HG02938 (cell line): ENCODE results near the gene NUDT14.

ENCODE experiments used
- ATAC-seq: cut with Tn5 transposase; IDR thresholded peaks from one replicate; pipeline ENCODE4 v1.9.1; 2021; ENCODE audit warnings: mild to moderate bottlenecking, moderate library complexity; ENCODE audit not compliant: unreplicated experiment

NUDT14 gene

DNA sequence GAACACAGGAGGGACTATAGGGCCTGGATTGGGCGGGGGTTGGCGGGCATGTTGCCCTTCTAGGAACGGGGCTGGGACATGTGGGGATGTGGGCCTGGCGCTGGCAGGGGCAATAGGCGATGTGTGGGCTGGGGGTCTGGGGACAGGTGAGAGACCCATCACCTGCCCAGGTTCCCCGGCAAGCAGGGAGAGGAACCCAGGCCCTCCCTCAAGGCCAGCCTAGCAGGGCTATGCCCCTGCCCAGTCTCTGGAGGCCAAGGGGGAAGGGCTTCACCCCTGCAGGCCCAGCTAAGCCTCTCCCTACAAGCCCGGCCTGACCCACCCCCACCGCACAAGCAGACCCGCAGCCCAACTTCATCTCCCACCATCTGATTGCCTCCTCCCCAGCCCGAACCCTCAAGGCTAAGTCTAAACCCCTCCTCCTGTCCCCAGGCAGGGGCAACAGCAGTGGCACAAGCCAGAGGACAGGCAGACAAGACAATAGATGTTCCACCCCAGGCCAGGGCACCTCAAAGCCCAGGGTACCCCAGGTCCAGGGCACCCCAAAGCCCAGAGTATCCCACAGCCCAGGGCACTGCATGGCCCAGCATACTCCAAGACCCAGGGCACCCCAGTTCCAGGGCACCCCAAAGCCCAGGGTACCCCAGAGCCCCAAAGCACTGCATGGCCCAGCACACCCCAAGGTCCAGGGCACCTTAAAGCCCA lies 19.0 kb downstream of the NUDT14 start:
- ATAC-seq = no peak

DNA sequence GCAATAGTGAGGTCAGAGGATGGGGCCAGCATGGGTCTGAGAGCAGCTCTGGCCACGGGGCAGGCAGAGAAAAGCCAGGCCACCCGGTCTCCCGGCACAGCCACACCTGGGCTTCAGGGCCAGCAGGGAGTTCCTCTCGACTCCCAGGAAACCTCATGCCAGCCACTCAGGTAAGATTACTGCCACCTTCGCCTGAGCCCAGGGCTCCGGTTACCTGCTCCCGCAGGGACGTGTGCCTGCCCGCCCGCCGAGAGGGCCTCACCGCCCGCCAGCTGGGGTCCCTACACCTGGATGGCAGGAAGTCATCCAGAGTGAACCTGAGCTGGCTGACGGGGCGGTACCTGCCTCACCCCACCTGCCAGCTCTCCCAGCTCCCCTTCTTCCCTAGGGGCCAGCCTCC lies 19.8 kb downstream of the NUDT14 start:
- ATAC-seq = no peak

DNA sequence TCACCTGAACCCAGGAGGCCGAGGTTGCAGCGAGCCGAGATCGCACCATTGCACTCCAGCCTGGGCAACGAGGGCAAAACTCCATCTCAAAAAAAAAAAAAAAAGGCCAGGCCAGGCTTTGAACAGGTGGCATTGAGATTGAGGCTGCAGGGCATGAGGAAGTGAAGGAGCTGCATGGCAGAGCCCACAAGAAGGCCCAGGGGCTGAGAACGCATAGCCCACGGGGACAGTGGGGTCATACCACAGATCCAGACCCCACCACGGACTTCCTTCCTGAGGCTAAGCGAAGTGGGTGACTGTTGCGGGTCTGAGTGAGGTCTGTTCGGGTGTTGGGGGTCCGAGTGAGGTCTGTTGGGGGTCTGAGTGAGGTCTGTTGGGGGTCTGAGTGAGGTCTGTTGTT lies 20.3 kb downstream of the NUDT14 start:
- ATAC-seq = no peak

DNA sequence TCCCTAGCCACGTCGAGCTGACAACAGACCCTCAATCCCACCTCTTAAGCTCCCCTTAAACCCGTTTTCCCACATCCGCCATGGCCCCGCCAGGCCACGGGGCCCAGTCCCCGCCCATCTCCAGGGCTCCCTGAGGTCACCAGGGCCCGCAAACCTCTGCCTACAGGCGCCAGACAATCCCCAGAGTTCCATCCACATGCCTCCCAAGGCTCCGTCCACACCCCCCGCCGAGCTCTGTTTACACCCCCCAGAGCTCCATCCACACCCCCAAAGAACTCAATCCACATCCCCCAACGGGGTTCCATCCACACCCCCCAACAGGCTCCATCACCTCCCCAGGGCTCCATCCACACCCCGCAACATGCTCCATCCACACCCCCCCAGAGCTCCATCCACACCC lies 21.8 kb downstream of the NUDT14 start:
- no peak for ATAC-seq

DNA sequence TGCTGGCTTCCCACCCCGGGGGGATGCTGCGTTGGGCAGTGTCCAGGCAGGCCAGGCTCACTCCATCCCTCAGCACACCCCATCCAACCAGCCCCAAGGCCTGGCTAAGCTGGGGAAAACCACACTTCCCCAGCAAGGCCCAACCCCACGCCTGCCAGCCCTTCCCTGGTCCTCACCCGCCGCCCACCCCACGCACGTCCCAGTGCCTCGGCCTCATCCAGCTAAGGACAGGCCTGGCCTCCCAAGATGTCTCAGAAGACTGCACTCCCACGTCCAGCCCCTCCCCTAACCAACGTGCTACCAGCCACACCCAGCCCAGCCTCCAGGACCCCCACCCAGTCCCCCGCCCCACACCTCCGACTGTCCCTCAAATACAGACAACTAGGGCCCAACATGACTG lies 22.3 kb downstream of the NUDT14 start:
- no peak for ATAC-seq

DNA sequence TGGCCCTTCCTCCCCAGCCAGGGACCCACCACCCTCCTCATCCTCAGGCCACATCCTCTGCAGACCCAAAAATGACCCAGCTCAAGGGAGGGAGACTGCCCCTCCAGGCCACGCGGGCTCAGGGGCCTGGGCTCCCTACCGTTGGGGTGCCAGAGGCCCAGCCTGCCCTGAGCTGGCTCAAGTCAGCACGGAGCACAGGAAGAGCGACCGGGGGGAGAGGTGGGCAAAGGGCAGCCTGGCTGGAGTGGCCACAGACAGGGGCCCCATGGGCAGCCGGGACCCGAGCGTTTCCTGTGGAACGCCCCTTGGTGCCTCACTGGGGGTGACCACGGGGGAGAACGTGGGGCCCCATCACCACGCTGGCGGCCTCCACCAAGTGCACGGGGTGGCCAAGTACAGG lies 23.2 kb downstream of the NUDT14 start:
- no peak for ATAC-seq

DNA sequence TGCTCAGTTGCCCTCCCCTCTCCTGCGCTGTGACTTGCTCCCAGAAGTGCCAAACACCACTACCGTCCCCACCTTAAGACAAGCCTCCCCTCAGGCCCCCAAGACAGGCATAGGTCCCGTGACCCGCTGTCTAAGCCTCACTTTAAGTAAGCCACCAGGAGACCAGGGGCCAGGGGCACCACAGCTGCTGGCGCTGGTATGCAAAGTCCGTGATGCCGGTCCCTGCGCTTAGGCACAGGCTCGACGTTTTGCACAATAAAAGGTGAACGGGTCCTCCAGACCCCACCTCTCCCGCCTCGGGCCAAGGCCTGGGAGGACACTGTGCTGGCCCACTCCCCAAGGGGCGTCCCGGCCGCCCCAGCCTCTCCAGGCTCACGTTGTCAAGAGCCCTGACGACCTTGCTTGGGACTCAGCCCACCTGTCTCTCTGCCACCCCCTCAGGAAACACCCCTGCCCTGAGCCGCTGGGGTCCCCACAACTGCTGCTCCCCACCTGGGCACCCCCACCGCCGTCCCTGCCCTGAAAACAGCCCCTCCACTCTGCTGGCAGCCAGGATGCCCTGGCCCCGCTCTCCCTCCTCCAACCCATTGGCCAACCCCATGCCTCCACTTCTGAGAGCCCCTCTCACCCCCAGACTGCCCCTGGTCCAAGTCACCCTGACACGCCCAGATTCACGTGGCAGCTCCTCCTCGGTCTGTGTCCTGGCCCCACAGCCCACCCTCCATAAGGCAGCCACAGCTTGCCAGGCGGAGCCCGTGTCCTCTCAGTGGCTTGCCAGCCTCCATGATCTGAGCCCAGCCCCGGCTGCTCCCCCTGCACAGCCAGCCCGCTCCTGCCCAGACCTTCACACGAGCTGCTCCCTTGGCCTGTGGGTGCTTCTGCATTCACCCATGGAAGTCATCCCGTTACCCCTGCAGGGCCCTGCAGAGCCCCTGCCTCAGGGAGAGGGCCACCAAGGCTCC lies 24.4 kb downstream of the NUDT14 start:
- no peak for ATAC-seq

DNA sequence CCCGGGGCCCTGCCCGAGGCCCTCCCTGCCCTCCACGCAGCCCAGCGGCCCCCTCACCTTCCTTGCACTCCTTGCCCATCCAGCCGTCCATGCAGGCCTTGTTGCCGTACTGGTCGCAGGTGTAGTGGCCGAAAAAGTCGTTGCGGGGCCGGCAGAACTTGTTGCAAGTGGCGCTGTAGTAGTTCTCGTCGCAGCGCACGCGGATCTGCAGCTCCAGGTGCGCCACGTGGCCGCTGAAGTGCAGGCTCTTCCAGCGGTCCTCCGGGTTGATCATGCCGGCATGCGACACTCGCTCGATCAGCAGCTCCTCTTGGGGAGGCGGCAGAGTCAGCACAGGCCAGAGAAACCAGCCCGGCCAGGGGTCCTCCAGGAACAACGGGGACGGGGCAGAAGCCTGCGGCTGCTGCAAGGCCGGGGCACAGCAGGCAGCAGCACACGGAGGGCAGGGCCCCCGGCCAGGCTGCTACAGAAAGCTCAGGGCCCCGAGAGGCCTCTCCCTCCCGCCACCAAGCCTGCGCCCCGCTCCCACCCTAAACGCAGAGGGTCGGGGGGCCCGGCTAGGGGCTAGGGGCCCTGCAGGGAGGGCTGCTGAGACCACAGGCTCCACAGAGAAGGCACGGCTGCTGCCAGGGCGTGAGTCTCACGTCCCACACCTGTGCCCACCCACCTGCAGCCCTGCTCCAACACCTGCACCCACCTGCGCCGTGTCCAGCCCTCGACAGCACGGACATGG lies 25.3 kb downstream of the NUDT14 start:
- no peak for ATAC-seq

DNA sequence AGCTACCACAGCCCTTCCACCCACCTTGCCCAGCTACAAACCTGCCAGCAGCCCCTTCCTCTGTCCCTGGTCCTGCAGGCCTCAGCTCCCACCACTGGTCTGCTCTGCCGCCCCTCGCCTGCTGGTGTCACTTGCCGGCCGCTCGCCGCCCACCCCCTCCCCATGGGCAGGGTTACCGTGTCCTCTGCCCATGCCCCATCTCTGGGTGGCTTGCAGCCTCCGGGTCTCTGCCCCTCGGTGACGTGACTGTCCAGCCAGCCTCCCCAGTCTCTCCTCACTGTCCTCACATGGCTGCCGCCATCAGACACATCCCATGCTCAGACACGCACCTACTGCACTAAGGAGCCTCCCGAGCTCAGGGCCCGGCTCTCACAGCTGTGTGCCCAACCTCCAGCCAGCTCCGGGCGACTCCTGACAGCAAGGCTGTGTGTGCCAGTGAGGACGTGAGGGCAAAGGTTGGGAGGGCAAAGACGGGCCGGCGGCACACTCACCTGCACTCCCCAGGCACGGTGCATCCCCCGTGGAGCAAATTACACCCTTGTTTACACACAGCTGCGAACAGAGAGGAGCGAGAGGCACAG lies 26.0 kb downstream of the NUDT14 start:
- no peak for ATAC-seq

DNA sequence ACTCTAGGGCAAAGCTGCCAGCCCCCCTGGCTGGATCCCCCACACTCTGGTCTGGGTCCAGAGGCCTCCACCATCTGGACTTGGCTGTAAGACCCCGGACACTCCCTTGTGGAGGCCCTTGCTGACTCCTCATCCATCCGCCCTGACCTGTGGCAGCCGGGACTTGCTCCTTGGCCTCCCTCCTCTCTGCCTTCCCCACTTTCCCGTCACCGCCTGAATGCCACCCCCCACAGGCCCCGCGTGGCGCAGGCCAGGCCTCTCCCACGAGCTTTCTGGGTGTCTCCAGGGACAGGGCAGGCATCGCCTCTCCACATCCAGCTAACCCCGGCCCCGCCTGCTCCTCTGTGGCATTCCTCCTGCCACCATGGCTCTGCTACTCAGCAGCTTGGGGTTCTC lies 26.6 kb downstream of the NUDT14 start:
- ATAC-seq = no peak

DNA sequence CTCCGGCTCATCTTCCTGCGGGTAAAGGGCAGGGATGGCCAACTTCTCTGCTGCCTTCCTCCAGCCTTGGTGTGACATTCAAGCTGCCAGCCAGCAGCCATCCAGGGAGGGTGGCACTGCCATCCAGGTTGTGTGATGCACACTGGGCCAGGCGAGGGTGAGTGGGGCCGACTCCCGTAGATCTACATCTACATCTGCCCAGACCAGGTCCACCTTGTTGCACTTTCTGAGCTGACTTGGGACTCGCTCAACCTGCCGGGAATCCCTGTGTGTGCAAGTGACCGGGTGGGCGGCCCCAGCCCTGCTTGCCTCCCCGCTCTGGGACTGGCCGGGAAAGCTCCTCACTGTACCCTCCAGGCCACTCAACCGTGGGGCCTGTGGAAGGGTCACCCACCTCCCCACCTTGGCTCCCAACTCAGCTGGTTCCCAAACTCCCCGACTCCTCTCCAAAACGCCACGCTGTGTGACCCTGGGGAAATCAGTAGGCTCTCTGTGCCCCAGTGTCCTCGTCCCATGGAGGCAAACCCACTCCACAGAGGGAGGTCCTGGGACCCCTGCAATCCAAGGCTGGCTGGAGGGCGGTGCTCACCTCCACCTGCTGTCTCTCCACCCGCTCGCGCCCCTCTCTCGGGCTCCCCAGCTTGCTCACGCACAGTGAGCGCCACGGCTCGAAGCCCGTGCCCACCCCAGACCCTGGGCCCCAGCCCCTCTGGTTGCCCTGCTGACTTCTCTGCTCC lies 27.2 kb downstream of the NUDT14 start:
- no peak for ATAC-seq

DNA sequence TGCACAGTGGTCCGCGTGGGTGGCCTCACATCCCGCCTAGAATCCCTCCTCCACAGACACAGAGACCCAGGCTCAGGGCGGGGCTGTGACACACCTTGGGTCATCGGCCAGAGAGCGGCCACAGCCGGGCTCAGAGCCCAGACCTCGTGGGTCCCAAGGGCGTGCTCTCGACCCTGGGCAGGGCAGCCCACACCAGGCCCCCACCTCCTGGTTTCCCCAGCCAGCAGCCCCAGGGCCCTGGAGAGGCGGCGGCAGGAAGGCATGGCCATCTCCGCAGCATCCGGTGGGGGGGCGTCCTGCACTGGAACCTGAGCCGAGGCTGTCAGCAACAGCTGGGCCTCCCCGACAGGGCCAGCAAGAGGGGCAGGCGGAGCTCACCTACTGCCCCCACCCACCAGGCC lies 27.8 kb downstream of the NUDT14 start:
- ATAC-seq = no peak

DNA sequence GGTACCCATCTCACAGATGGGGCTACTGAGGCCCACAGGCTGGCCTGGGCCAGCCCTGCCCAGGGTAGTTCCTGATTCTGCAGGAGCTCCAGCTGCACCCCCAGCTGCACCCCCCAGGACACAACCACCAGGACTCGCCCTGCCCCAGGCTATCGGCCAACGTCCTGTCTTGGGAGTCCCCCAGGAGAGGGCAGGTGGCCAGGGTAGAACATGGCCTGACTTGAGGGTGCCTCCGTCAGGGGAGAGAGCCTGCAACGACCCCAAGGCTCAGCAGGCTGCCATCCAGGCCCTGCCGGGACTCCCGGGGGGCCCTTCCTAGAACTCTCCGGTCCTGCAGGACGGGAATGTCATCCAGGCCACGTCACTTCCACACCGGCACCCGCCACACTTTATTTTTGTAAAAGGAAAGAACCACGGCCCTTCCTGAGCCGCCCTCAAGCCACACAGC lies 28.3 kb downstream of the NUDT14 start:
- ATAC-seq = no peak

DNA sequence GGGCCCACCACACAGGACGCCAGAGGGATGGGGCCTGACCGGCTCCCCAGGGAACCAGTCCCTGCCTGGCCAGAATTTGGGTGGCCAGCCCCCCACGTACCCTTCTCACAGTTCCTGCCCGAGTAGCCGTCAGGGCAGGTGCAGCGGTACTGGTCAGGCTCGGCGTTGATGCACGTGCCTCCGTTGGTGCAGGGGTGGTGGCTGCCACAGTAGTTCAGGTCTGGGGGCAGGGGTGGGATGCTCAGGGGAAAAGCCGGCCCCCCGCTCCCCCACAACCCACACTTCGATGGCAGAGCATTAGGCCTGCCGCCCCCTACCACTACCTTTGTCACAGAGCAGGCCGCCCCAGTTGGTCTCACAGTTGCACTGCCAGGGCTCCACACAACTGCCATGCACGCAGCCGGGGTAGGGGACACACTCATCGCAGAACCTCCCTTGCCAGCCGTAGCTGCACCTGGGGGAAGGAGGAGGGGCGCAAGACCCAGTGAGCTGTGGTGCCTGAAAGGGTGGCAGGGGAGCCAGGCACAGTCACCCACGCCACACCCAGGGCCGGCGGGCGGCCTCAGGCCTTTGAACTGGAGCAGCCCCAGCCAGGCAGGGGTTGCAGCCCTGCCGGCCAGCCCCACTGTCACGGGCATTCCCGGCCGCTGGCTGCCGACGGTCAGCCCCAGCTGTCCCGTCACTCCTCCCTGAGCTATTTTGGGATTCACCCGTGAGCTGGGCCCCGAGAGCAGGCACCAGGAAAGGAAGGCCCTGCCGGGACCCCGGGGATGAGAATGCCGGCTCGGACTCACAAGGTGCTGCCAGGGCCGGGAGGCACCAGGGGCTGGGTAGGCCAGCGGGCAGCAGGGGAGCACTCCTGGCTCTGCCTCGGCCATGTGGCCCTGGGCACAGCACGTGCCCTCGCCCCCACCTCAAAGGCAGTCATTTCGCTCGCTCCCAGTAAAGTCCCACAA lies 29.0 kb downstream of the NUDT14 start:
- ATAC-seq = no peak

DNA sequence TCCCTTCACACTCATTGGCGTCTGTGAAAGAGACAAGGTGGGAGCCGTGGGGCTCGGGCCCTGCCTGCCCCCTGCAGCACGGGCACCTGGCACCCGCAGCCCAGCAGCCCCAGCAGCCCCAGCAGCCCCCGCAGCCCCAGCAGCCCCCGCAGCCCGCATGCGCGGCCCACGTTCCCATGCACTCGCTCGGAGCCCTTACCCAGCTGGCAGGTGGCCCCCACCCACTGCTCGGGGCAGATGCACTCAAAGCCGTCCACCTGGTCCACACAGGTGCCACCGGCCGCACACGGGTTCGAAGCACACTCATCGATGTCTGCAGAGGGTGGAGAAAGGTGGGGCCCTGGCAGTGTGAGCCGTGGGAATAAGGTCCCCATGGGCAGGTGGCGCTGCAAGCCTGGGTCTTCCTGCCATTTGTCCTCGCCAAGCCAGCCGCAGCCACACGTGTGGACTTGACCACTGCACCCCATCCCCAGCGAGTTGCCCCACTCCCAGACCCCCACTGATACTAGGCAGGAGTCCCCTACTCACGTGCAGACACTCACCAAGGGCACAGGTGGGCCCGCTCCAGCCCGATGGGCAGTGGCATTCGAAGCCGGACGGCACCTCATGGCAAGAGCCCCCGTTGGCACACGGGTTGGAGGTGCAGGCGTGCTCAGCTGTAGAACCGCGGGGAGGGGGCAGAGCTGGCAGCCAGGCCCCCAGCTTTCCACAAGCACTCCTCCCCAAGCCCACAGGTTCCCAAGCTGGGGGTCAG lies 29.9 kb downstream of the NUDT14 start:
- ATAC-seq = no peak

DNA sequence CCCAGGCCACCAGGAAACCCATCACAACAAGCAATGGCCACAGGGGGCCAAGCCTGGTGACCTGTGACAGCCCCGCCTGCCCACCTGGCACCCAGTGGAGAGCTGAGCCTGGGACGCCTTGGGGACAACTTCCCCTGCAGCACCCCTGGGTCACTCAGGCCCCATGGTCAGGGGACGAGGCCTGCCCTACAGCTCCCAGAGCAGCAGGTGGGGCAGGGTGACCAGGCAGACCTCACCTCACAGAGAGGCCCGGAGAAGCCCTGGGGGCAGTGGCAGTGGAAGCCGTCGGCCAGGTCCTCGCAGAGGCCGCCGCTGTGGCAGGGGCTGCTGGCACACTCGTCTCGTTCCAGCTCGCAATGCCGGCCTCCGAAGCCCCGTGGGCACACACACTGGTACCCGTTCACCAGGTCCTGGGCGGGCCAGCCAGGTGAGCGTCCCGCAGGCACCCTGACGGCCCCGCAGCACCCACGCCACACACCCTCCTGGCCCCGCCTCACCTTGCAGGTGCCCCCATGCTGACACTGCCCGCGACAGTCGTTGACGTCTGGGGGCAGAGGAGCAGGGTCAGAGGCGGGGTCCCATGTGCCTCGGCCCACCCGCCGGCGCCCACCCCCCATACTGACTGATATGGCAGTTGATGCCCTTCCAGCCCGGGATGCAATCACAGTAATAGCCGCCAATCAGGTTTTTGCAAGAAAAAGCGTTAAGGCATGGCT lies 30.6 kb downstream of the NUDT14 start:
- ATAC-seq = no peak

DNA sequence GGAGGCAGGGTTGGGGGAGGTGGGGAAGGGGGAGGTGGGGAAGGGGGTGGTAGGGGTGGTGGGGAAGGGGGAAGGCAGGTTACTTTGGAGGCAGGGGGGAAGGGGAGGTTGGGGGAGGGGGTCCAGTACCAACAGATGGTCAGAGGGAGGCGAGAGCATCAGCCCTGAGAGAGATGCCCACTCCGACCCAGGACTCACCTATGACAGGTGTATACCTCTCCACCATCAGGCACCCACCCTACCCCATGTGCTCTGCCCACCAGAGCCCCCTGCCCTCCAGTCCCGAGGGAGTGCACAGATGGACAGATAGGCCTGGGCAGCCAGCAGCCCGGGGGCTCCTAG lies 31.1 kb downstream of the NUDT14 start:
- no peak for ATAC-seq

DNA sequence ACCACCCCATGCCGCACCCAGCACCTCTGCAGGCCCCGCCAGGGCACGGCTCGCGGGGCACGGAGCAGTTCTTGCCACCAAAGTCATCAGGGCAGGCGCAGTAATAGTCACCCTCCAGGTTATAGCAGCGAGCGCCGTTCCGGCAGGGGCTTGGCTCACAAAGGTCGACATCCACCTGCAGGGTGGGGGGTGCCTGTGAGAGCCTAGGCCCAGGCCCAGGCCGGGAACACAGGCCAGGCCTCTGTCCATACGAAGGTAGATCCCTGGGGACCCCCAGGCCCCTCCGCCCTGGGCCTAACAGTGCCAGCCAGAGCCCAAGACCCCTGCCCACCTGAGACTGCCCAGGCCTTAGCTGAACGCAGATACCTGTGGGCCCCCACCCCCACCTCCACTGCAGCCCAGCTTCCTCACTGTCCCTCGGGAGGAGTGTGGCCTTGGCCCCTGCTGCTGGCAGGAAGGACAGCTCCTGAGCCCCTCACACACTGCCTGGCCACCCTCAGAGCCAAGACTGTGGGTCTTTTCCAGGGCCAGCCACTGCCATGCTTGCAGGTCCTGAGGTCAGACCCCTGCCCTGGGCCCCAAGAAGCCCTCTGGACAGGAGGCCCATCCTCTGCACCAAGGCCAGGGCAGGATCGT lies 31.8 kb downstream of the NUDT14 start:
- ATAC-seq = no peak
